Ovary (tissue), 9 donors: ENCODE measurements around the gene SNX5. TPM values are rescaled to one million over a fixed set of nuclear protein-coding genes. Genes with fewer than 3 reads are reported as not detected.
A peak's percentile ranks its signal among the peaks of the same experiment; 100 is the strongest.

Experiments
- DNase-seq, 5 donors: peaks; one replicate each; pipeline ENCODE4 v3.0.0-alpha.2; 2019 to 2020
- H3K27ac ChIP-seq, 2 donors: fragments of 200-600 bp; one replicate each; pipeline versions ENCODE4 v1.5.1 to v1.8.0; 2019 to 2022
- H3K27me3 ChIP-seq: fragments of 200-600 bp; one replicate; pipeline ENCODE4 v1.8.0; 2022
- H3K36me3 ChIP-seq: fragments of 200-600 bp; sonication (generic); one replicate; pipeline ENCODE4 v1.5.1; 2019
- H3K4me1 ChIP-seq: one replicate; pipeline ENCODE4 v1.8.1; 2013; ENCODE audit warnings: mild to moderate bottlenecking, moderate library complexity; ENCODE audit not compliant: insufficient read depth
- H3K4me3 ChIP-seq: fragments of 200-600 bp; sonication (generic); one replicate; pipeline ENCODE4 v1.5.1; 2017
- H3K9me3 ChIP-seq, 2 donors: fragments of 200-600 bp in 1 of 2; sonication (generic) in 1 of 2; one replicate each; pipeline versions ENCODE4 v1.5.1 to v1.8.1; 2013 to 2019; ENCODE audit warnings: mild to moderate bottlenecking in 1 of 2, moderate library complexity in 1 of 2
- EP300 ChIP-seq: sonication (generic); formaldehyde crosslinking; IDR thresholded peaks from one replicate; pipeline ENCODE4 v1.6.1; 2017; ENCODE audit warnings: antibody characterized with exemption
- POLR2A ChIP-seq: fragments of 450-650 bp; IDR thresholded peaks from one replicate; pipeline ENCODE4 v1.6.1; 2017; ENCODE audit warnings: antibody characterized with exemption, mild to moderate bottlenecking, moderate library complexity
- WGBS, 3 donors: extraction: QIAGEN DNeasy Blood & Tissue Kit in 1 of 3; methylation state at CpG; one replicate each; pipeline versions ENCODE4 v1.1.5 to v1.1.7; 2013 to 2017; 5-methylcytosine and 5-hydroxymethylcytosine counted together
- intact Hi-C, 4 donors: fragments of 100-400 bp; cut with DNase I; formaldehyde crosslinking; loops; one replicate each; pipeline versions ENCODE4 v1.11.0 to v1.15.1; 2022 to 2023
- polyA plus RNA-seq, 2 donors: library from polyadenylated mRNA; stranded (reverse); fragments of 200-250 nt in 1 of 2; fragments of 350-450 nt in 1 of 2; fragmentation: Illumina TruSeq in 1 of 2; extraction: RNeasy Lipid Tissue Mini Kit (QIAGEN cat#74804) in 1 of 2; gene quantifications; one replicate each; pipeline ENCODE4 v1.2.3, GENCODE V29; 2013 to 2014
- total RNA-seq, 7 donors: library from RNA; depleted of rRNA in 2 of 7; stranded (reverse); fragments of >200 nt in 2 of 7; fragmentation: NEBNext Ultra II Directional in 3 of 7; extraction: Animal tissue kit (Norgen Biotek cat#: 25700) in 3 of 7; gene quantifications; one replicate each; pipeline versions ENCODE4 v1.1.0 to v1.2.4, GENCODE V29; 2016 to 2023
- TF ChIP-seq, protein P1 (sequence below), 3 donors: fragments of 450-650 bp in 2 of 3; fragments of 200-600 bp in 1 of 3; IDR thresholded peaks; one replicate each; pipeline versions ENCODE4 v1.5.1 to v1.8.0; 2016 to 2022; ENCODE audit warnings: antibody characterized with exemption in 3 of 3, mild to moderate bottlenecking in 1 of 3
- donor health status: DM: no; HTN: no; CAD: no; lungs with moderate emphysema.
- donor health status: DM: no; HTN: no; CAD: no.
- donor health status: Bipolar disorder and iron deficiency.
- donor health status: DM: yes; HTN: yes; CAD: no.
- donor health status: DM: no; HTN: no; CAD: no.
- donor health status: DM: yes; HTN: yes; CAD: no.

Gene SNX5
- total and polyA plus RNA-seq, 9 donors, result 74.0 to 143 (median 101) TPM

DNA sequence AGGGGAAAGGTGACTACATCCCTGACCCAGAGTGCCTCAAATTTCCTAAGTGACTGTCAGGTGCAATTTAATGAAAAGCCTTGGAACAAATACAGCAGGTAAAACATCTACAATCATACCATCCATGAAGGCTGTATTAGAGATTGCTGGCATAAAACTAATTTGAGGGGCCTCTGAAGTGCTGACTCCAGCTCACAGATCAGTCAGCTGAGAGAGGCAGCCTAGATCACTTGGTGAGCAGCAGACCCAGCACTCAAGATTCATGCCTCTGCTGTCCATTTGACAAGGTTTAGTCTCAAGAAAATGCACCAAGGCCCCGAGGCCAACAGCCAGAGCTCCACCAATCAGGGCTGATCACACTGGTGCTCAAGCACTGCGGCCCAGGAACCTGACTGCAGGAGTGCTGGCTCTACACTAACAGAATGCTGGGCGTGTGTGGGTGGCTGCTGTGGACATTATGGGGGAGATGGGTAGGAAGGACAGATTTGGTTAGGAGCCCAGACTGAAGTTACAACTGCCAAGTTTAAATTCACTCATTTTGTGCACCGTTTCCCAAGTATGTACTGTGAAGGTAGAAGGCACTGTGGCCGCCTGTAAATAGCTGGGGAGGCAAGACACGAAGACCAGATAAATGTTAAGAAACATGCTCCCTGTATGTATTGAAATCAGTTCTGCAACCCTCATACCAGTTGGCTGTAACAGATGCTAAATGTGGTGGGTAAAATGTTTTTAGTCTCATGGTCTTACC, 28.2 kb downstream of the SNX5 start:
- no peak for TF ChIP-seq EP300
- TF ChIP-seq, protein P1, sequence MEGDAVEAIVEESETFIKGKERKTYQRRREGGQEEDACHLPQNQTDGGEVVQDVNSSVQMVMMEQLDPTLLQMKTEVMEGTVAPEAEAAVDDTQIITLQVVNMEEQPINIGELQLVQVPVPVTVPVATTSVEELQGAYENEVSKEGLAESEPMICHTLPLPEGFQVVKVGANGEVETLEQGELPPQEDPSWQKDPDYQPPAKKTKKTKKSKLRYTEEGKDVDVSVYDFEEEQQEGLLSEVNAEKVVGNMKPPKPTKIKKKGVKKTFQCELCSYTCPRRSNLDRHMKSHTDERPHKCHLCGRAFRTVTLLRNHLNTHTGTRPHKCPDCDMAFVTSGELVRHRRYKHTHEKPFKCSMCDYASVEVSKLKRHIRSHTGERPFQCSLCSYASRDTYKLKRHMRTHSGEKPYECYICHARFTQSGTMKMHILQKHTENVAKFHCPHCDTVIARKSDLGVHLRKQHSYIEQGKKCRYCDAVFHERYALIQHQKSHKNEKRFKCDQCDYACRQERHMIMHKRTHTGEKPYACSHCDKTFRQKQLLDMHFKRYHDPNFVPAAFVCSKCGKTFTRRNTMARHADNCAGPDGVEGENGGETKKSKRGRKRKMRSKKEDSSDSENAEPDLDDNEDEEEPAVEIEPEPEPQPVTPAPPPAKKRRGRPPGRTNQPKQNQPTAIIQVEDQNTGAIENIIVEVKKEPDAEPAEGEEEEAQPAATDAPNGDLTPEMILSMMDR (IDR thresholded peaks at IDR 0.05), result no peak
- no peak for TF ChIP-seq POLR2A
- Histone ChIP-seq H3K4me1 (peaks cover 20% of the 10 kb centered on the region), H3K4me3 (no peak overlapping the region), H3K27ac (no peak overlapping the region), H3K36me3 (no peaks in the 10 kb centered on the region), H3K9me3 (no peaks in the 10 kb centered on the region), H3K27me3 (no peaks in the 10 kb centered on the region)
- intact Hi-C loops, result no loop called here
- peak in 1 of 5 donors; percentile 31 for DNase-seq
- 21 to 35% (median 28%) methylated on average over 6 of the region's 6 CpGs for WGBS, 3 donors

GRCh38 chr20:17939622-17940223, 28.9 kb downstream of the SNX5 start:
- Histone ChIP-seq H3K27me3 (no peaks in the 10 kb centered on the region), H3K27ac (no peak overlapping the region), H3K4me1 (peaks cover 20% of the 10 kb centered on the region), H3K4me3 (no peak overlapping the region), H3K36me3 (no peaks in the 10 kb centered on the region), H3K9me3 (no peaks in the 10 kb centered on the region)
- intact Hi-C loops, result loop anchor here in 1 of 4 donors (5.0 kb wide), 1 partner anchor 42 kb away; no protein-coding TSS in a partner anchor
- DNase-seq, result no peak
- TF ChIP-seq, protein P1 (IDR thresholded peaks at IDR 0.05), result no peak
- 57 to 69% (median 61%) methylated on average over 7 of the region's 7 CpGs for WGBS, 3 donors

DNA sequence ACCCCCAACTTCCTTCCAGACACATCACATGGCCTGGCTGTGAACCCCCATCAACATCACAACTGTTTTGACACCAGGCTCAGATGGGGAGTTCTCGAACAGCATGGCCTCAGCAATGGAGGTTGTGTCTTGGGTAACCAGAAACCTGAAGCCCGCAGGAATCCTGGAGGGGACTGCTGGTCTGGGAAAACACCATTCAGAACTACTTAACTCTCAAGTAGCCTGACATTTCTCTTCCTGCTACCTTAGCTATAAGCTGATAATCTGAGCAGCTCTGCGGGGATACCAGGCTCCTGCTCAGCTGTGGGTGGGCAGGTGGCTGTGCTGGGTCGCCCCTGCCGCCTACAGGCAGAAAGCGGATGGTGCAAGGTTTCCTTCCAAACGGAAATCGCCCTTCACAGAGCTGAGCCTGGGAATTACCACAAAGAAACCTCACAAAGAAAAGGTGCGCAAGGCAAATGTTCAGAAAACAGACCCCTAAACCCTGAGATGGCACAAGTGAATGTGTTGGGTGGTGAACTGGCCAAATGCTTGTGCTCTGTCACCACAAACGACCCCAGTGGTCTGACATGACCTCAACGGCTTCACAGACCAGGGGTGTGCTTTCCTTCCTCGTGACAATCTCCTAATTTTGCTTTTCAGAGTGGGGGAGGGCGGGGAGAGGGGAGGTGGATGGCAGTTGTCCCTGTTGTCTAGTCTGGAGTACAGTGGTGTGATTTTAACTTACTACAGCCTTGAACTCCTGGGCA, 29.5 kb downstream of the SNX5 start:
- Histone ChIP-seq H3K27me3 (no peaks in the 10 kb centered on the region), H3K27ac (no peak overlapping the region)

More for the DNA sequence above, 29.5 kb downstream of the SNX5 start:
- Histone ChIP-seq H3K4me3 (no peak overlapping the region), H3K4me1 (peaks cover 20% of the 10 kb centered on the region), H3K36me3 (no peaks in the 10 kb centered on the region), H3K9me3 (no peaks in the 10 kb centered on the region)
- intact Hi-C loops, result loop anchor here in 1 of 4 donors (5.0 kb wide), 1 partner anchor 42 kb away; no protein-coding TSS in a partner anchor
- WGBS, 3 donors, result 18 to 22% (median 20%) methylated on average over 13 of the region's 13 CpGs
- DNase-seq, result peak; percentile 62 to 79 (median 73)
- no peak for TF ChIP-seq EP300
- TF ChIP-seq, protein P1 (IDR thresholded peaks at IDR 0.05), result peak; percentile 76 to 83 (median 82)
